LHCN-M2 (cell line): Measurements from ENCODE around the gene JMJD1C. TPM values are rescaled to one million over a fixed set of nuclear protein-coding genes. Genes with fewer than 3 reads are reported as not detected.

Source experiments
- DNase-seq: peaks from one replicate; pipeline ENCODE4 v3.0.0-alpha.2; 2012; ENCODE audit warnings: low read depth
- total RNA-seq: library from RNA; depleted of rRNA; stranded (reverse); fragments of >200 nt; gene quantifications from 2 replicates; pipeline ENCODE4 v1.2.3, GENCODE V29; 2014

The JMJD1C gene
- total RNA-seq, 1 experiment from 2014 or later: 149 TPM

DNA sequence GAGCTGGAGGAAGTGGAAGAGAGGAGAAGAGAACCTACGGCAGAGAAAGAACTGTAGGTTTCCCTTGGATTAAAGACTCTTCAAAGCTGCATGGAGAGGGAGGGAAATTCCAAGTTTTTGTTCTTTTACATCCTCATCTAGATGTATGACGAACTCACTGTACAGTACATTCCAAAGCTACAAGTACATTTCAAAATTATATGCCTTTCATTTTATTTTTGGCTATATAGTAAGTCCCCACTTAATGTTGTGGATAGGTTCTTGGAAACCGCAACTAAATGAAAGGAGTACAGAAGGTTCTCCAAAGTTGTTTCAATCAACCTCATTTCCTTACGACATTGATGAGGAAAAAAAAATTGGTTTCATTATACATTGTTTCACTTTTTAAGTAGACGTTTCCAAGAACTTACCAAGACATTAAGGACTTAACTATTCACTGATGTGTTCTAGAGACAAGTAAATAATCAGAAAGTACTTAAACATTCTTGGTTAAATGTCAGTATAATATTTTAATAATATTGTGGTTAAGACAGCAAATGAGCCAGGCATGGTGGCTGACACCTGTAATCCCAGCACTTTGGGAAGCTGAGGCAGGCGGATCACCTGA, 16.1 kb upstream of the JMJD1C start:
- DNase-seq: no peak

- no peak for DNase-seq
These were observed 14.5 kb upstream of the JMJD1C start for GRCh38 chr10:63480237-63480636.

- no peak for DNase-seq
These were observed 12.8 kb upstream of the JMJD1C start for GRCh38 chr10:63478564-63478963.

DNA sequence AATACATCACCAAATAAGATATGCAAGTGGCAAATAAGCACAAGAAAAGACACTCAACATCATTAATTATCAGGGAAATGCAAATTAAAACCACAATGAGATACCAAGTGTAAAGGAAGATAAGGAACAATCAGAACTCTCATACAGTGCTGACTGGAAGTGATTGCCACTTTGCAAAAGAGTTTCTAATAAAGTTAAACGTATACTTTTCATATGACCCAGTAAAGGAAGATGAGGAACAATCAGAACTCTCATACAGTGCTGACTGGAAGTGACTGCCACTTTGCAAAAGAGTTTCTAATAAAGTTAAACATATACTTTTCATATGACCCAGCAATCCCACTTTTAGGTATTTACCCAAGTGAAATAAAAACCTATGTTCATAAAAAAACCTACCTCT, 12.2 kb upstream of the JMJD1C start:
- no peak for DNase-seq

- no peak for DNase-seq
These were observed 8.7 kb upstream of the JMJD1C start for GRCh38 chr10:63474488-63474887.

- no peak for DNase-seq
These were observed 5.2 kb upstream of the JMJD1C start for GRCh38 chr10:63470928-63471327.

DNA sequence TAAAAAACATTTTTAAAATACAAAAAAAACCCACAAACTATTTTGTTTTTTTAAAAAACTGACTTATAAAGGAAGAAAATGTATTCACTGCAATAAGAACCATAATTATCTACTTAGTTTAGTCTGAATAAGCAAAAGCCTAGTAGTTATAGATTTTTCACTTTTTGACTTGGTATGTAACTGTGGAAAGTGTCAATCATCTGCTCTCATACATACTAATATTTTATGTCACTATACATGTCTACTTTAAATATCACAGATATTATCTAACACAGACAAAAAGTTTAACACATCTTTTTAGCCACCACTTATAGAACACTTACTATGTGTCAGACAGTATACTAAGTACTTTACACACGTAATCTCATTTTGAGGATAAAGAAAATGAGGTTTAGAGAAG, 3.2 kb upstream of the JMJD1C start:
- DNase-seq: no peak

DNA sequence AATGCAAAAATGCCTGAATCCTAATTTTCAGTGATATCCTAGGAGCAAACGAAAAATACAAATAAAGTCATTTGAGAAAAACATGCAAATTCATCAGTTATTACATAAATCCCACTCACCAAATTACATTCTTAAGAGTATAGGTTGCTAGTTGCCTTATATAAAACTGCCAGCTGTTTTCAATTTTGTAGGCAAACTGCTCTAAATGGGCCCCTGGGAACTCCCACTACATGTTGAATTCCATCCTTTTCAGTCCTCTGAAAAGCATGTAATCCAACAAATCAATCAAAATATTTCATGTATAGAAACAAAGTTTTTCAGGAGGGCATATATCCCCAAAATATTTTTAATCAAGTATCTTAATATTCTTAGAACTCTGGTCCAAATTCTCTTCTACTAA, 2.1 kb upstream of the JMJD1C start:
- no peak for DNase-seq

DNA sequence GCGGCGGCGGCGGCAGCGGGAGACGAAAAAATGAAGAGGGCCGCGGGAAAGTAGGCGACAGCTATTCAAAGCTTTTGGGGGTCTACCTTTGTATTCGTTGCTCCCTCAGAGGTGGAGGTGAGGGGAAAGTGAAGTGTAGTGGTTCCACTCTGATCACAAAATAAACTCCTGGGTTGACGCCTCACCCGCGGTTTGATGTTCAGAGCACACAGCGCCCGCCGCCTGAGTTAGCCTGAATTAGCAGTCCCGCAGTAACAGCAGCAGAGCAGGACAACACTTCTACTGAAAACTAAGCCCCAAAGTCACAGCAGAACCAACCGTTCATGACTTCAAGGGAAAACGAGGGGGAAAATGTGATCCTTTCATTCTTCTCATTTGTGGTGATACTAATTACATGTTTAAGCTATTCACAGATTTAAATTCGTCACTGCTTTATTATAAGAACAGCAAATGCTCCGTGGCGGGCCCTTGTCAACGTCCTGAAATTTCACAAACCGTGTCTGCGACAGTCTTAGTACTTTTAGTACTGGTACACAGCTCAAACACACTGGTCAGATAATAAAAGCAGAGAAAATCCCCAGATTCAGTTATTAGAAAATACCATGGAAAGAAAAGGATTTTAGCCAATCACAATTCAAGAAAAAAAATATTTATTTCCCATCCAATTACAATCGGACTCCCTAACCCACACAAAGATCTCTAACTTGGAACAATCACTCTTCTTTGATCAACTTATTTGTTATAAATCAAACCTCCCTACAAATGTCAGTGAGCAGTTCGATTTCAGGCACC, 563 bp upstream of the JMJD1C start:
- peak; percentile 57 for DNase-seq

GRCh38 chr10:63464402-63465292, 1.1 kb downstream of the JMJD1C start:
- peak; percentile 35 for DNase-seq

DNA sequence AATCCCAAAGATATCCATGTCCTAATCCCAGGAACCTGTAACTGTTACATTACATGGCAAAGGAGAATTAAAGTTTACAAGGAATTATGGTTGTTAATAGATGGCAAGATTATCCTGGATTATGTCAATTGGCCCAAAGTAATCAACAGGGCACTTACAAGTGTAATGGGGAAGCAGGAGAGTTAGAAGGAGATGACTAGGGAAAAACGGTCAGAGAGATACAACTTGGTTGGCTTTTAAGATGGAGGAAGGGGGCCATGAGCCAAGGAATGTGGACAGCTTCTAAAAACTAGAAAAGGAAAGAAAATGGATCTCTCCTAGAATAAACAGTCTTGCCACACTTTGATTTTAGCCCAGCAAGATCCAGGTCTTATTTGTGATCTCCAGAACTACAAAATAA, 3.3 kb downstream of the JMJD1C start:
- no peak for DNase-seq

- no peak for DNase-seq
These were observed 7.6 kb downstream of the JMJD1C start for GRCh38 chr10:63458177-63458576.

DNA sequence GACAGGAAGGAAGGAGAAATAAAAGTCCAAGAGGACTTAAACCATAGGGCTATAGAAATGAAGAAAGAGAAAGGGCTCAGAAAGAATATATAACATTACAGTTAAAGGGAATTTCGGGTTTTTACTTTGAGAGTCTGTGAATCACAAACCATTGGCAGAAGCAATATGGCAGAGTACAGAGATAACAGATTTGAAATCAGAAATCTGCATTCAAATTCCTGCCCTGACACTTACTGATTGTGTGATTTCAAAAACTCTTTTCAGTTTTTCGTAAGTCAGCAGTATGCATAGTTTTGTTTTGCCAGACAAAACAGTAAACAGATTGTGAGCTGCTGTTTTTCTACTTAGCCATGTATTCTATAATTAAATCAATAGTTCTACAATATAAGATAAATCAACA, 8.2 kb downstream of the JMJD1C start:
- no peak for DNase-seq

- DNase-seq: peak; percentile 70
These were observed 9.2 kb downstream of the JMJD1C start for GRCh38 chr10:63456437-63457210.

- no peak for DNase-seq
These were observed 10.3 kb downstream of the JMJD1C start for GRCh38 chr10:63455507-63455906.

DNA sequence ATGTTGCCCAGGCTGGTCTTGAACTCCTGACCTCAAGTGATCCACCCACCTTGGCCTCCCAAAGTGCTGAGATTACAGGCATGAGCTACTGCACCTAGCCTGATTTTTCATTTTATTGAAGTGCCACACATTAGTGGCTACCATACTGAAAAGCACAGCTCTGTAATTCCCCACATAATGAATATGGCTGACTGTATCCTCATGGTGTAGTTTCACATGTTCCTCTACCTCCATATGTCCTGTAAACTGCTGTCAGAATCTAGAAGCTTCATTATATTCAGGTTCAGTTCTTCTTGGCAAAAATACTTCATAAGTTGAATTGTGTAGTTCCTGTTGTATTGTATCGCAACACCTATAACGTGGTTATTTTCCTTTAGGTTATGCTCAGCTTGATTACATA, 11.1 kb downstream of the JMJD1C start:
- DNase-seq: no peak

GRCh38 chr10:63452524-63452923, 13.3 kb downstream of the JMJD1C start:
- DNase-seq: no peak

- no peak for DNase-seq
These were observed 18.9 kb downstream of the JMJD1C start for GRCh38 chr10:63446716-63447440.

DNA sequence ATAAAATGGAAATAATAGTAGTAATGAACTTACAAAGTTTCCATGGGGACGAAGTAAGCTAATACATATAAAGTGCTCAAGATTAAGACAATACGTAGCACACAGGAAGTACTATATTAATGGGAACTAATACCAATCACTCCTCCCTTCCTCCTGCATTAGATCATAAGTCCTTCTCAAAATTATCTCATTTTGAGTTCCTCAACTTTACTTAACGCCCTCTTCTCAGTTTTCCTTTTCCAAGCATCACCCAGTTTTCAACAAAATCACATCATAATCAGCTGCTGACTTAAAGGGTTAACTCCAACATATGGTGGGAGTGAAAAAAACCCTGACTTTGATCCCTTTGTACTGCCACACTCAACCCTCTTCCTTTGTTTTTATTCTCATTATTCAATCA, 24.4 kb downstream of the JMJD1C start:
- no peak for DNase-seq

GRCh38 chr10:63439607-63440006, 26.2 kb downstream of the JMJD1C start:
- no peak for DNase-seq
